Measurements from ENCODE around the gene LFNG. TPM values are rescaled to one million over a fixed set of nuclear protein-coding genes. Genes with fewer than 3 reads are reported as not detected.
"Not testable (repeated sequence)": the region's sequence is repeated elsewhere in the genome, so short reads cannot be mapped to it uniquely, and the experiment has no call there.

Gene LFNG
- total and polyA plus RNA-seq, 4 donors: 11.5 to 47.6 (median 23.7) TPM

DNA sequence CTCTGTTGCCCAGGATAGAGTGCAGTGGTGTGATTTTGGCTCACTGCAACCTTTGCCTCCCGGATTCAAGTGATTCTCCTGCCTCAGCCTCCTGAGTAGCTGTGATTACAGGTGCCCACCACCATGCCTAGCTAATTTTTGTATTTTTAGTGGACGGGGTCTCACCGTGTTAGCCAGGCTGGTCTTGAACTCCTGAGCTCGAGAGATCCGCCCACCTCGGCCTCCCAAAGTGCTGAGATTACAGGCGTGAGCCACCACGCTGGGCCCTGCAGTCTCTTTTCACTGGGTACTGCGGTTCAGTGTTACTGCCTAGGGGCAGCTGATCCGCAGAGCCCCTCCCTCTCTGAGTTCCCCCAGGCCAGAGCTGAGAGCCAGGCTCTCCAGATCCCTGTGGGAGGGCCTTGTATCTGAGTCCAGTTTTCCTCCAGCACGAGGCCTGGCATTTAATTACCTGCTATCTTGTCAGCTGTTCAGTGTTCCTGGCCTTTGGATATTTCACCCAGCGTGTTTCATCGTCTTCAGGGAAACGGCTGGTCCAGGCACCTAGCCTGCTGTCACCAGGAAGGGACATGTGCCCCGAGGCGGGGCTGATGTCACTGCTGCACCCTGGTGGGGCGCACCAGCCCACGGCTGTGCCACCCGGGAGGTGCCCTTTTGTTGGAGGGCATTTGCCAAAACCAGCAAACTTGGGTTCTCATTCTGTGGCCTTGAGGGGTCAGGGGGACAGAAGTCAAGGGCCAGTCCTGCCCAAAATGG lies 16.5 kb downstream of the LFNG start:
- not testable (repeated sequence) for H3K9ac ChIP-seq (ENCODE audit: insufficient read depth in 1 of 2, low read length in 2 of 2); ATAC-seq (ENCODE audit: insufficient read depth, low FRiP score)

DNA sequence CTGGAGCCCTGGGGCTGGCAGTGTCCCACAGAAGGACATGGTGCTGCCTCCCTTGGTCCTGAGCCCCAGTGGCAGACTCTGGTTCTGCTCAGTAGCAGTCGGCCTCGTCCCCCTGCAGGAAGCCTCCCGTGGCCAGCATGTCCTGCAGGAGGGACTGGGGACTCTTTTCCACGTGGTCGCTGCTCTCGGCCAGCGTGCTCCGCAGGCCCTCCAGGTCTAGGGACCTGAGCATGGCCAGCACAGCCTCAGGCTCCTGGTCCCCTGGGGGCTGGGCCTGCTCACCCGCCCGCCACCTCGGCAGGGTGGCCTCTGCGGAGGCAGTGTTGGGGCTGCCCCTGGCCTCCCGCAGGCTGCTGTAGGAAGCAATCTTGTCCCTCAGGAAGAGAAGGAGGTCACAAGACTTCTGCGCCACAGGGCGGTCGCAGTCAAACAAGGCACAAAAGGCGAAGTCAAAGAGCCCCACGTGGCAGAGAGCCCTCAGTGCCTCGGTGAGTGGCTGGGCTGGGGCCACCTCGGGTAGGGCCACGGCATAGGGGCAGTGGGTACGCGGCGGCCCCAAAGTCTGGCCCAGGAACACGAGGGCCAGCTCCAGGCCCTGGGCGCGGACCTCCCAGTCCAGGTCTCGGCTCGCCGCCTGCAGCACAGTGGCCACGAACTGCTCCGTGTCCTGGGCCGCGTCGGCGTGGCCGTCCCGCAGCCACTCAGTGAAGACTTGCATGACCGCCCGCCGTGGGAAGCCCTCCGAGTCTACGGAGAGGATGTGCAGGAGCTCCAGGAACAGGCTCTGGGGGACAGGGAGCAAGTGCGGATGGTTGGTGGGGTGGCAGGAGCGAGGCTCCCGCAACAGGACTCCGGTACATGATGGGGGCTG lies 18.6 kb downstream of the LFNG start:
- Histone ChIP-seq H3K4me3 (no peak overlapping the region), H3K27ac (ENCODE audit: low read depth in 1 of 2, low read length in 1 of 2) (no peak overlapping the region), H3K9ac (ENCODE audit: insufficient read depth in 1 of 2, low read length in 2 of 2) (no peak overlapping the region), H3K27me3 (ENCODE audit: control insufficient read depth in 3 of 3, insufficient read depth in 3 of 3, low read length in 2 of 3) (no peaks in the 10 kb centered on the region), H3K36me3 (ENCODE audit: control insufficient read depth in 4 of 4, insufficient read depth in 4 of 4, low read length in 4 of 4) (peaks cover 3 to 50% (median 16%) of the 10 kb centered on the region in 4 donors), H3K4me1 (ENCODE audit: control insufficient read depth in 5 of 5, insufficient read depth in 5 of 5, low read length in 5 of 5) (no peaks in the 10 kb centered on the region), H3K9me3 (ENCODE audit: control insufficient read depth in 4 of 4, insufficient read depth in 3 of 4, low read length in 3 of 4) (peaks cover 0 to 2% (median 0%) of the 10 kb centered on the region in 4 donors)
- TF ChIP-seq, protein P1, sequence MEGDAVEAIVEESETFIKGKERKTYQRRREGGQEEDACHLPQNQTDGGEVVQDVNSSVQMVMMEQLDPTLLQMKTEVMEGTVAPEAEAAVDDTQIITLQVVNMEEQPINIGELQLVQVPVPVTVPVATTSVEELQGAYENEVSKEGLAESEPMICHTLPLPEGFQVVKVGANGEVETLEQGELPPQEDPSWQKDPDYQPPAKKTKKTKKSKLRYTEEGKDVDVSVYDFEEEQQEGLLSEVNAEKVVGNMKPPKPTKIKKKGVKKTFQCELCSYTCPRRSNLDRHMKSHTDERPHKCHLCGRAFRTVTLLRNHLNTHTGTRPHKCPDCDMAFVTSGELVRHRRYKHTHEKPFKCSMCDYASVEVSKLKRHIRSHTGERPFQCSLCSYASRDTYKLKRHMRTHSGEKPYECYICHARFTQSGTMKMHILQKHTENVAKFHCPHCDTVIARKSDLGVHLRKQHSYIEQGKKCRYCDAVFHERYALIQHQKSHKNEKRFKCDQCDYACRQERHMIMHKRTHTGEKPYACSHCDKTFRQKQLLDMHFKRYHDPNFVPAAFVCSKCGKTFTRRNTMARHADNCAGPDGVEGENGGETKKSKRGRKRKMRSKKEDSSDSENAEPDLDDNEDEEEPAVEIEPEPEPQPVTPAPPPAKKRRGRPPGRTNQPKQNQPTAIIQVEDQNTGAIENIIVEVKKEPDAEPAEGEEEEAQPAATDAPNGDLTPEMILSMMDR (IDR thresholded peaks at IDR 0.05; ENCODE audit: control extremely low read depth, extremely low read depth): no peak
- DNase-seq: peak in 1 of 3 donors; percentile 12
- no peak for ATAC-seq (ENCODE audit: insufficient read depth, low FRiP score)
- 91 to 93% methylated on average over 44 to 47 of the region's 47 CpGs for WGBS, 2 donors

More for the DNA sequence above, 16.5 kb downstream of the LFNG start:
- peaks cover 3 to 30% (median 13%) of the 10 kb centered on the region in 4 donors for H3K36me3 ChIP-seq (ENCODE audit: control insufficient read depth in 4 of 4, insufficient read depth in 4 of 4, low read length in 4 of 4)
- not testable (repeated sequence) for DNase-seq; H3K4me1 ChIP-seq (ENCODE audit: control insufficient read depth in 5 of 5, insufficient read depth in 5 of 5, low read length in 5 of 5); H3K9me3 ChIP-seq (ENCODE audit: control insufficient read depth in 4 of 4, insufficient read depth in 3 of 4, low read length in 3 of 4); H3K4me3 ChIP-seq; H3K27me3 ChIP-seq (ENCODE audit: control insufficient read depth in 3 of 3, insufficient read depth in 3 of 3, low read length in 2 of 3); H3K27ac ChIP-seq (ENCODE audit: low read depth in 1 of 2, low read length in 1 of 2)
- WGBS, 2 donors: 64 to 90% methylated on average over 11 to 19 of the region's 19 CpGs

DNA sequence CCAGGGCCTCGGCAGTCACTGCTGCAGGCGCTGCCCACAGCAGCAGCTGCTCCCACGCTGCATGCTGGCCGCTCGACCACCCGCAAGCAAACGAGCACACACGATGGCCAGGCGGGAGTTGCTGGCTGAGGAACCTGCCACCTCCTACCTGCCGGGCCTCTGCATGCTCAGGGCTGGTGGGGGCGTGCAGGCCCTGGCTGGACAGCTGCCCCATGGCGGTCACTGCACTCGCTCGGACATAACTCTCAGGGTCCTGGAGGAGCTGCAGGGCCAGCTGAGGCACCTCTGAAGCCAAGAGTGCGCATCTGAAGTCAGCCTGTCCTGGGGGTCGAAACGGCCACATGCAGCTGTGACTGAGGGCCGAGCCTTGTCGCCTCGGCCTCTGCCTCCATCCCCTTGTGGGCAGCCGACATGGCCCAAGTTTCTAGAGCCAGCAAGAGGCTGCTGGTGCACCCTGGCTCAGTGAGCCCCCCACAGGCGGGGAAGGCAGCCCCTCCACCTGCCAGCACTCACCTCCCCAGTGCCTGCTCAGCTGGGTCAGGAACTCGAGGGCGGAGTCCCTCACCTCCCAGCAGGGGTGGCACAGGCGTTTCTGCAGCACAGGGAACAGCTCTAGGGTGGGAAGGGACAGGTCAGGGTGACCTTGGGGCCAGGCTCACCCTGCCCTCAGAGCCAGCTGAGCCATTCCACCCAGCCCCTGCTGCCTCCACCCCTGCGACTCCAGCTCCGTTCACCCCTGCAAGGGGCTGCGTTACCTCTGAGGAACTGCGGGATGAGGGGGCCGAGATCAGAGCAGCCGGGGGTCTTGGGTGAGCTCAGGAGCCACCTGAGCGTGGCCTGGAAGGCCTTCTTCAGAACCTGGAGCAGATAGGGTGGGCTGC lies 19.7 kb downstream of the LFNG start:
- no peak overlapping the region for H3K4me3 ChIP-seq
- peaks cover 3 to 57% (median 16%) of the 10 kb centered on the region in 4 donors for H3K36me3 ChIP-seq (ENCODE audit: control insufficient read depth in 4 of 4, insufficient read depth in 4 of 4, low read length in 4 of 4)
- ATAC-seq (ENCODE audit: insufficient read depth, low FRiP score): no peak

More for the DNA sequence above, 19.7 kb downstream of the LFNG start:
- DNase-seq: peak in 1 of 3 donors; percentile 11
- no peaks in the 10 kb centered on the region for H3K27me3 ChIP-seq (ENCODE audit: control insufficient read depth in 3 of 3, insufficient read depth in 3 of 3, low read length in 2 of 3)
- TF ChIP-seq, protein P1 (IDR thresholded peaks at IDR 0.05; ENCODE audit: control extremely low read depth, extremely low read depth): no peak
- 95% methylated on average over 30 to 32 of the region's 32 CpGs for whole genome bisulfite sequencing, 2 donors
- no peak overlapping the region for H3K27ac ChIP-seq (ENCODE audit: low read depth in 1 of 2, low read length in 1 of 2)
- no peak overlapping the region for H3K9ac ChIP-seq (ENCODE audit: insufficient read depth in 1 of 2, low read length in 2 of 2)
- H3K9me3 ChIP-seq (ENCODE audit: control insufficient read depth in 4 of 4, insufficient read depth in 3 of 4, low read length in 3 of 4): peaks cover 0 to 2% (median 0%) of the 10 kb centered on the region in 4 donors
- H3K4me1 ChIP-seq (ENCODE audit: control insufficient read depth in 5 of 5, insufficient read depth in 5 of 5, low read length in 5 of 5): no peaks in the 10 kb centered on the region

All from lung (tissue), 12 donors.